HepG2 (cell line): ENCODE measurements around the gene SPTB.

Experiments used
- ASH2L ChIP-seq: fragments of 300-600, 200-600 bp; sonication (generic); IDR thresholded peaks from 2 replicates; pipeline ENCODE4 v1.7.0; 2017; ENCODE audit warnings: low read depth, mild to moderate bottlenecking, moderate library complexity, mixed read lengths, low read length; ENCODE audit not compliant: insufficient read length
- CEBPG ChIP-seq: IDR thresholded peaks from 2 replicates; pipeline ENCODE4 v1.6.1; 2016
- CREB1 ChIP-seq, 2 experiments: fragments of 450-650 bp in 1 of 2; IDR thresholded peaks; 2 replicates each; pipeline ENCODE4 v1.6.1; 2016 to 2017; ENCODE audit warnings: control low read depth in 1 of 2, mild to moderate bottlenecking in 1 of 2, missing compliant biosample characterization in 1 of 2, missing genetic modification characterization in 1 of 2
- MAFK ChIP-seq, 2 experiments: IDR thresholded peaks in 1 of 2; conservative IDR thresholded peaks in 1 of 2; 2 replicates each; pipeline ENCODE4 v1.6.1; 2011; ENCODE audit warnings: improper control_type of control experiment in 2 of 2, low read length in 2 of 2
- MED1 ChIP-seq: sonication (generic); formaldehyde crosslinking; IDR thresholded peaks from 2 replicates; pipeline ENCODE4 v1.4.0; 2020; ENCODE audit warnings: missing genetic modification reagents
- POLR2AphosphoS2 ChIP-seq: IDR thresholded peaks from 2 replicates; pipeline ENCODE4 v1.6.1; 2011; ENCODE audit warnings: low read depth, low read length, improper control_type of control experiment
- POLR2AphosphoS5 ChIP-seq: IDR thresholded peaks from 2 replicates; pipeline ENCODE4 v1.6.1; 2012; ENCODE audit warnings: low read depth, low read length
- TAF1 ChIP-seq: sonication (generic); formaldehyde crosslinking; IDR thresholded peaks from 2 replicates; pipeline ENCODE4 v1.4.0; 2020; ENCODE audit warnings: missing genetic modification reagents
- ZNF337 ChIP-seq: sonication (generic); formaldehyde crosslinking; IDR thresholded peaks from 2 replicates; pipeline ENCODE4 v1.5.1; 2020; ENCODE audit warnings: missing genetic modification reagents, low read depth, mild to moderate bottlenecking, borderline replicate concordance
- ZNF766 ChIP-seq: sonication (generic); formaldehyde crosslinking; IDR thresholded peaks from 2 replicates; pipeline ENCODE4 v1.5.0; 2020; ENCODE audit warnings: missing genetic modification reagents, borderline replicate concordance

DNA sequence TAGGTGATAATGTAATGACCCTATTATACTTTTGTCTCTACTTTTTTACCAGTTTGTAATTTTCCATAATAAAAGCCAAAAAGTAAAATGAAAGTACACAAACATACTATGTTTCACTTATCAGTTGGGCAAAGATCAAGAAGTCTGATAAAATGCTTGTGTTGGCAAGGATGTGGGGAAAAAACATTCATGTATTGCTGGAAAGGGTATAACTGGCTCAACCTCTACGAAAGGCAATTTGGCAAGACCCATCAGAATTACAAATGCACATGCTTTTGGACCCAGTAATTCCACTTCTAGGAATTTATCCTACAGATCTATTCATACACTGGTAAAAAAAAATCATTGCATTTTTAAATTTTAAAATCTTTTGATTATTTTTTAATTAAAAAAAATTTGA, 68.0 kb downstream of the SPTB start:
- TF ChIP-seq CREB1 (IDR thresholded peaks at IDR 0.05) (no peak), CREB1 (CRISPR knock-in tag; IDR thresholded peaks at IDR 0.05) (no peak), TAF1 (CRISPR knock-in tag) (no peak), POLR2AphosphoS5 (no peak), ZNF337 (no peak), ZNF766 (no peak), MAFK (conservative IDR thresholded peaks at IDR 0.05 in 1 of 2, IDR thresholded peaks at IDR 0.05 in 1 of 2; ENCODE audit: low read length in 2 of 2) (no peak), POLR2AphosphoS2 (no peak), CEBPG (CRISPR knock-in tag) (no peak), MED1 (CRISPR knock-in tag) (no peak), ASH2L (no peak)
